ENCODE results near the gene SAYSD1.
"Not testable (repeated sequence)": the region's sequence is repeated elsewhere in the genome, so short reads cannot be mapped to it uniquely, and the experiment has no call there.

SAYSD1 gene

GRCh38 chr6:39114704-39115599 lies at the start of gene SAYSD1:
SAYSD1 (minus strand) TSS chr6:39115186; CDS start chr6:39115089, 97 bp downstream.
- peak; percentile 96 for DNase-seq (ENCODE audit: low read depth, low spot score)

GRCh38 chr6:39157511-39157910 lies 42.5 kb upstream of the SAYSD1 start:
- DNase-seq (ENCODE audit: low read depth, low spot score), result no peak

- DNase-seq (ENCODE audit: low read depth, low spot score), result no peak
These were observed 41.8 kb upstream of the SAYSD1 start for GRCh38 chr6:39156801-39157200.

GRCh38 chr6:39154705-39155104 lies 39.7 kb upstream of the SAYSD1 start:
- DNase-seq (ENCODE audit: low read depth, low spot score), result no peak

GRCh38 chr6:39153766-39154397 lies 38.9 kb upstream of the SAYSD1 start:
- DNase-seq (ENCODE audit: low read depth, low spot score), result no peak

- no peak for DNase-seq (ENCODE audit: low read depth, low spot score)
These were observed 37.3 kb upstream of the SAYSD1 start for GRCh38 chr6:39152262-39152661.

- no peak for DNase-seq (ENCODE audit: low read depth, low spot score)
These were observed 36.2 kb upstream of the SAYSD1 start for GRCh38 chr6:39151211-39151610.

- no peak for DNase-seq (ENCODE audit: low read depth, low spot score)
These were observed 29.6 kb upstream of the SAYSD1 start for GRCh38 chr6:39144481-39145173.

- no peak for DNase-seq (ENCODE audit: low read depth, low spot score)
These were observed 28.4 kb upstream of the SAYSD1 start for GRCh38 chr6:39143238-39143930.

GRCh38 chr6:39140556-39141167 lies 25.7 kb upstream of the SAYSD1 start:
- no peak for DNase-seq (ENCODE audit: low read depth, low spot score)

GRCh38 chr6:39137245-39137644 lies 22.3 kb upstream of the SAYSD1 start:
- DNase-seq (ENCODE audit: low read depth, low spot score), result peak; percentile 30

GRCh38 chr6:39136207-39136606 lies 21.2 kb upstream of the SAYSD1 start:
- not testable (repeated sequence) for DNase-seq (ENCODE audit: low read depth, low spot score)

GRCh38 chr6:39134761-39135160 lies 19.8 kb upstream of the SAYSD1 start:
- not testable (repeated sequence) for DNase-seq (ENCODE audit: low read depth, low spot score)

GRCh38 chr6:39130691-39131090 lies 15.7 kb upstream of the SAYSD1 start:
- no peak for DNase-seq (ENCODE audit: low read depth, low spot score)

GRCh38 chr6:39128832-39129231 lies 13.8 kb upstream of the SAYSD1 start:
- DNase-seq (ENCODE audit: low read depth, low spot score), result no peak

- DNase-seq (ENCODE audit: low read depth, low spot score), result peak; percentile 5
These were observed 13.1 kb upstream of the SAYSD1 start for GRCh38 chr6:39128106-39128505.

GRCh38 chr6:39124114-39124513 lies 9.1 kb upstream of the SAYSD1 start:
- no peak for DNase-seq (ENCODE audit: low read depth, low spot score)

GRCh38 chr6:39118921-39119320 lies 3.9 kb upstream of the SAYSD1 start:
- no peak for DNase-seq (ENCODE audit: low read depth, low spot score)

GRCh38 chr6:39114388-39114703 lies 640 bp downstream of the SAYSD1 start:
- no peak for DNase-seq (ENCODE audit: low read depth, low spot score)

- DNase-seq (ENCODE audit: low read depth, low spot score), result no peak
These were observed 1.2 kb downstream of the SAYSD1 start for GRCh38 chr6:39113788-39114187.

- no peak for DNase-seq (ENCODE audit: low read depth, low spot score)
These were observed 3.7 kb downstream of the SAYSD1 start for GRCh38 chr6:39111280-39111679.
